HG03442 (cell line): Measurements from ENCODE around the gene HNRNPLL.
"Not testable (repeated sequence)": the region's sequence is repeated elsewhere in the genome, so short reads cannot be mapped to it uniquely, and the experiment has no call there.

Experiments used
- ATAC-seq: cut with Tn5 transposase; IDR thresholded peaks from one replicate; pipeline ENCODE4 v1.9.1; 2021; ENCODE audit warnings: mild to moderate bottlenecking, moderate library complexity; ENCODE audit not compliant: unreplicated experiment

Gene HNRNPLL

GRCh38 chr2:38620282-38620977, 17.7 kb upstream of the HNRNPLL start:
- no peak for ATAC-seq

- ATAC-seq: peak; percentile 57
Observed at GRCh38 chr2:38619458-38620164, 16.9 kb upstream of the HNRNPLL start.

GRCh38 chr2:38617301-38617700, 14.6 kb upstream of the HNRNPLL start:
- no peak for ATAC-seq

GRCh38 chr2:38615237-38615636, 12.5 kb upstream of the HNRNPLL start:
- no peak for ATAC-seq

GRCh38 chr2:38613849-38614213, 11.1 kb upstream of the HNRNPLL start:
- no peak for ATAC-seq

- ATAC-seq: no peak
Observed at GRCh38 chr2:38613126-38613848, 10.6 kb upstream of the HNRNPLL start.

- peak; percentile 75 for ATAC-seq
Observed at GRCh38 chr2:38610851-38611801, 8.4 kb upstream of the HNRNPLL start.

GRCh38 chr2:38609246-38609645, 6.5 kb upstream of the HNRNPLL start:
- not testable (repeated sequence) for ATAC-seq

- no peak for ATAC-seq
Observed at GRCh38 chr2:38608755-38609154, 6.0 kb upstream of the HNRNPLL start.

- no peak for ATAC-seq
Observed at GRCh38 chr2:38605298-38605830, 2.6 kb upstream of the HNRNPLL start.

GRCh38 chr2:38603402-38604290, 918 bp upstream of the HNRNPLL start:
- peak; percentile 39 for ATAC-seq

GRCh38 chr2:38602136-38602731, 494 bp downstream of the HNRNPLL start:
- peak; percentile 19 for ATAC-seq

GRCh38 chr2:38601463-38602135, 1.1 kb downstream of the HNRNPLL start:
- ATAC-seq: no peak

GRCh38 chr2:38600921-38601455, 1.7 kb downstream of the HNRNPLL start:
- ATAC-seq: no peak

- no peak for ATAC-seq
Observed at GRCh38 chr2:38600242-38600891, 2.4 kb downstream of the HNRNPLL start.

GRCh38 chr2:38599706-38600105, 3.0 kb downstream of the HNRNPLL start:
- no peak for ATAC-seq

GRCh38 chr2:38598991-38599295, 3.8 kb downstream of the HNRNPLL start:
- ATAC-seq: no peak
